Stimulated activated CD4-positive, alpha-beta T cell treated with anti-CD3 and anti-CD28 coated beads, Interleukin-1b, Interleukin-23, amount 100 ng/mL, for 24 hours (primary cell): Measurements from ENCODE around the gene CD300LD.
"Not testable (repeated sequence)": the region's sequence is repeated elsewhere in the genome, so short reads cannot be mapped to it uniquely, and the experiment has no call there.

Source experiments
- DNase-seq, 4 experiments: peaks; one replicate each; pipeline ENCODE4 v3.0.0-alpha.2; 2020; ENCODE audit warnings: low read depth in 4 of 4, low spot score in 1 of 4

The CD300LD gene

DNA sequence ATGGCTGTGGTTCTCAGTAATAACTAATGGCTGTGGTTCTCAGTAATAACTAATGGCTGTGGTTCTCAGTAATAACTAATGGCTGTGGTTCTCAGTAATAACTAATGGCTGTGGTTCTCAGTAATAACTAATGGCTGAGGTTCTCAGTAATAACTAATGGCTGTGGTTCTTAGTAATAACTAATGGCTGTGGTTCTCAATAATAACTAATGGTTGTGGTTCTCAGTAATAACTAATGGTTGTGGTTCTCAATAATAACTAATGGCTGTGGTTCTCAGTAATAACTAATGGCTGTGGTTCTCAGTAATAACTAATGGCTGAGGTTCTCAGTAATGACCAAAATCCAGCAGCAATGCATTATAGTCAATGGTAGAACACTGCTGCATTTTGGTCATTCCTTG, 18.4 kb downstream of the CD300LD start:
- not testable (repeated sequence) for DNase-seq

DNA sequence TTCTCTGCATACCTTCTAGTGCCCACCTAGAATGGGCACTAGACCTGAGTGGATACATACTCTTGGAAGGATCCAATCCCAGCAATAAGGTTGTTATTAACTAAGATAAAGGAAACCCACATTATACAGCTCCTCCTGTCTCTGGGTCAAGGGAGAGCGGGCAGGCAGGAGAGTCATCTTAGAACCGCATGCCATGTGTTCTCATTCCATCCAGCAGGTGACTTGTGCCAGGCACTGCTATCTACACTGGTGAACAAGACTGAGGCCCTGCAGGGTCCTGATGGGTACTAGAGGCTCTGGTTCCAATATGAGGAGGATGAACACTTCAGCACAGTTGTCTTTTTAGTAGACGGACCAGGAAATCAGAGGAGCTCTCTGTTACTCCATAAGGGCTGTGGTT, 18.9 kb downstream of the CD300LD start:
- no peak for DNase-seq

DNA sequence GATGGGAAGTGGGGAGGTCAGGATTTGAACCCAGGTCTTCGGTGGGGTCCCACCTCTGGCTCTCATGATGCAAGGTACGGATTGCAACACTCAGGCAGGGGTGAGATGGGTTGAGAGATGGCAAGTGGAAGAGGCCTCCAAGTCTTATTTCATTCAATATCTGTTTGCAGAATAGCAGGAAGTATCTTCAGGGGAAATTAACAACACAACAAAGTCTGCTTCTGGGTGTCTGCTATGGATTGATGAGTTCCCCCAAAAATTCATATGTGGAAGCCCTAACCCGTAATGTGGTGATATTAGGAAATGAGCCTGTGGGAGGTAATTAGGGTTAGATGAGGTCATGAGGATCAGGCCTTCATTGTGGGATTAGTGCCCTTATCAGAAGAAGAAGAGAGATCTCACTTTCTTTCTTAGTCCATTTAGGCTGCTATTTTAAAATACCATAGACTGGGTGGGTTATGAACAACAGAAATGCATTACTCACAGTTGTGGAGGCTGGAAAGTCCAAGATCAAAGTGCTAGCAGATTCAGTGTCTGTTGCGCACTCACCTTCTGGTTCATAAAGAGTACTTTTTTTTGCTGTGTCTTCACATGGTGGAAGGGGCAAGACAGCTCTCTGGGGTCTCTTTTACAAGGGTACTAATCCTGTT, 20.3 kb downstream of the CD300LD start:
- DNase-seq, result no peak

DNA sequence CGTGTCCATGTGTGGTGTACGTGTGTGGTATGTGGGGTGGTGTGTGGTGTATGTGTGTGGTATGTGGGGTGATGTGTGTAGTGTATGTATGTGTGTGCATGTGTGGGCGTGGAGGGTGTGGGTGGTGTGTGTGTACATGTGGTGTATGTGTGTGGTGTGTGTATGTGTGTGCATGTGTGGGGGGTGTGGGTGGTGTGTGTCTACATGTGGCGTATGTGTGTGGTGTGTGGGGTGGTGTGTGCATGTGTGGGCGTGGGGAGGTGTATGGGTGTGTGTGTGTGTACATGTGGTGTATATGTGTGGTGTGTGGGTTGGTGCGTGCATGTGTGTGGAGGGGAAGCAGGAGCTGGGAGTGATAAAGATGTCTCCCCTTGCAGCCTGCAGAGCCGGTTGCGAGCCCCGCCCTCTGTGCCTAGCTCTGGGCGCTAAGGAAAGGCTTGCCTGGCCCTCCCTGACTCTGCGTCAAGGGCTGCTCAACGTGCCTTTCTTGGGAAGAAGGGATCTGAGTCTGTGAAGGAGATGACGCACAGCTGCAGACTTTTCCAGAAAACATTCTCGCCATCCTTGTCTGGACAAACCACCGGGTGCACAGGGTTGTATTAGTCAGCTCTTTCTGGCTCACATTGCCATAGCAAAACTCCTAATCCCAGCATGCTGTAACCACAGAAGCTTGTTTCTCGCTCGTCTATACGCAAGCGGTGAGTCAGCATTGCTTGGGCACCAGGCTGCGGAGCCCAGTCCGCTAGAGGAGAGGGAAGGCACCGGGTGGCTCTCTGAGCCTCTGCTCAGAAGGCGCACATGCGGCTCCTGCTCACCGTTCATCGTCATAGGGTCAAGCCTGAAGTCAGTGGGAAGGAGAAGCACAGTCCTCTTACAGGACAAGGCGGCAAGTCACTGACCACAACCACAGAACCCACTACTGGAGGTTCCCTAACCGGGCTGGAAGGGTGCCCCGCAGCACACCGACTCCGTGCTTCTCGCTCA, 22.8 kb downstream of the CD300LD start:
- peak in 1 of 4 experiments; percentile 13 for DNase-seq

DNA sequence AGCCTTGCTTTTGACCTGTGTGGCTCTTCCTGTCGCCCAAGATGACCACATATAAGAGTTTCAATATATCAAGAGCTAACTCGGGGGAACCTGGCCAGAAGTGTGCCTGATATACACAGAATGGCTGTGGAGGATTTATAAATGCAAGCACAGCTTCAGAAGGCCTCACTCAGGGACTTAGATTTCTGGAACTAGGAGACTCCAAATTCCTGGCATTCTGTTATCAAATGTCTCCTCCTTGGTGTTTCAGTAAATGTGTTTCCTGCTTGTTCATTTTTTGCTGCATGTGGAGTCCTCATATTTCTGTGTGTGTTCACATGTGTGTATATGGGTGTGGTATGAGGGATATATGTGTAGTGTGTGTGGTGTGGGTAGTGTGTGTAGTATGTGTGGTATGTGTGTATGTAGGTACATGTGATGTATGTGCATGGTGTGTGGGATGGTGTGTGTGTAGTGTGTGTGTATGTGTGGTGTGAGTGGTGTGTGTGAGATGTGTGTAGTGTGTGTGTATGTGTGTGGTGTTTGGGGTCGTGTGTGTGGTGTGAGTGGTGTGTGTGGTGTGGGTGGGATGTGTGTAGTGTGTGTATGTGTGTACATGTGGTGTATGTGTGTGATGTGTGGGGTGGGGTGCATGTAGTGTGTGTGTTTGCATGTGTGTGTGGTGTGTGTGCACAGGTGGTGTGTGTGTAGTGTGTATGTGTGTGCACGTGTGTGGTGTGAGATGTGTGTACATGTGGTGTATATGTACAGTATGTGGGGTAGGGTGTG, 23.8 kb downstream of the CD300LD start:
- no peak for DNase-seq

DNA sequence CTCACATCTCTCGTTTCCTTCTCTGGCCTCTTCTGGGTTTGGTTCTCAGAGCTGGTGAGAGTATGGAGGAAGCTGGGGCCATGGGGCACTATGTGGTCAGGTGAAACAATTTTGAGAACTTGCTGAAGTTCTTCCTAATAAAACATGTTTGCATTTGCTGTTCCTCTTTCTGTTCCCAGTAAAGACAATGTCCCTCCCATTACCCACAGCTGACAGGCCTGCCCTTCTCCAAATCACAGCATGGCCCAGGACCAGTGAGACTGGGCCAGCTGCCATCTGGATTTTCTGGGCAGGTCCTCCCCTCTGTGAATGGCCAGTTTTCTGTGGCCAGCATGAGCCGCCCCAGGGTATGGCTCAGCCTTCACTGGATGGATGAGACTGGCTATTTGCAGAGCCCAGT, 24.7 kb downstream of the CD300LD start, which contains the start of gene CD300H:
Gene CD300H (minus strand): TSS at position 113 of the 400 bp plus-strand sequence.
- DNase-seq, result no peak

DNA sequence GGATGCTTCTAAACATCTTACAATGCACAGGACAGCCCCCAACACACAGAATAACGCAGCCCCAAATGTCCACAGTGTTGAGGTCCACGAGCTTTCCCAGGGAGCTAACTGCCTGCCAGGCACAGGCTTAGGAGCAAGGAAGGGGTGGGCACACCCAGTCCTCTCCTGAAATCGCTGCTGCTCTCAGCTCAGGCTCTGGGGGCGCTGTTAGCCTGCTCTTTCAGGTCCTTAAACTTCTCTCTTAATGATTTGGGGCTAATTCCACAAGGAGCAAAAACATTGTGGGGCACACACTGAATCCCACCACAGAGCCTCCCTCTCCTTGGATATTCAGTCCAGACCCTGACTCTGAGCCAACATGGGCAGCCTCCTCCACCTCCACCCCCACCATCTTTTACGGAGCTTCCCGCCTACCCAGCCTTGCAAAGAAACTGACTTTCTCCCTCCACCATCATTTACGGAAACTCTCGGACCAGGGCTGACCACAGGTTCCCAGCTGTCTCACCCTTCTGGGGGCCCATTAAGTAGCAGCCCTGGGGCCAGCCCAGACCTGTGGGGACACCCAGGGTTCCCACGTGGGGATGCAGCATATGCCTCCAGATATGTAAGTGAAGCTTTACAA, 25.8 kb downstream of the CD300LD start:
- DNase-seq, result peak in 1 of 4 experiments; percentile 25

DNA sequence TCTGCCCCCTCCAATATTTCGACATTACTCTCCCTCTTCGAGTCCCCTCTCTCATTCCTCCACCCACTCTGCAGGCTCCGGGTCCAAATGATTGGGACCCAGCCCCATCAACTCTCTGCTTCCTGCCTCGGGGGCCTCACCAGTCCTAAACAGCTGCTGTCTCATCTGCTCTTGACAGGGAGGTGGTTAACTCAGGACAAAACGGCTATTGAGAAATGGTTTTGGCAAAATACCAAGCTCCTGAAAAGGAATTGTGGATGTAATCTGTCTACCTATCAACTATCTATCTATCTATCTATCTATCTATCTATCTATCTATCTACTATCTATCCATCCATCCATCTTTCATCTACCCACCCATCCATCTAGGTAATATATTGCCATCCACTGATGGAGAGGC, 27.0 kb downstream of the CD300LD start:
- no peak for DNase-seq

DNA sequence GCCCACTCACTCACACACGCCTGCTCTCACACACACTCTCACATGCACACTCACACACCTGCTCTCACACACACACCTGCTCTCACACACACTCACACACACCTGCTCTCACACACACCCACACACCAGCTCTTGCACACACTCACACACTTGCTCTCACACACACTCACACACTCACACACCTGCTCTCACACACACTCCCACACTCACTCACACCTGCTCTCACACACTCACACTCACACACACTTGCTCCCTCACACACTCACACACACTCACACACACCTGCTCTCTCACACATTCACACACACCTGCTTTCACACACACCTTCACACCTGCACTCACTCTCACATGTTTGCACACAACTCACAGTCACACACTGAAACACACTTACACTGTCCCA, 28.7 kb downstream of the CD300LD start:
- DNase-seq, result no peak

DNA sequence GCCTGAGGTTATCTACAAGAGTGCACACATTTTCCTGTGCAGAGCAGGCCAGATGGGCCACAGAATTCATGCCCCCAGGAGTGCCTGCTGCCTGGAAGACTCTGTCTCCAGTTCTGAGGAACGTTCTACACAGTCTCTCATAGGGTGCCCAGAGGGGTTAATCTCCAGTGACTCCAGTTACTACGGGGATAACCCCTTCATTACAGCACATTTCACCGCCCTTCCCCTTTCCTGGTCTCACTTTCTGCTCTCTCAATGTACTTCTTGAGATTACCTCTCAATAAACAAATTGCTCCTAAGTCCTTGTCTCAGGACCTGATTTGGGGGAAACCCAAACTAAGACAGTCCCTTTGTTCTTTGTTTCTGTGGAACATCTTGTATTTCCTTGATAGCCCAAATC, 30.5 kb downstream of the CD300LD start:
- DNase-seq, result no peak

DNA sequence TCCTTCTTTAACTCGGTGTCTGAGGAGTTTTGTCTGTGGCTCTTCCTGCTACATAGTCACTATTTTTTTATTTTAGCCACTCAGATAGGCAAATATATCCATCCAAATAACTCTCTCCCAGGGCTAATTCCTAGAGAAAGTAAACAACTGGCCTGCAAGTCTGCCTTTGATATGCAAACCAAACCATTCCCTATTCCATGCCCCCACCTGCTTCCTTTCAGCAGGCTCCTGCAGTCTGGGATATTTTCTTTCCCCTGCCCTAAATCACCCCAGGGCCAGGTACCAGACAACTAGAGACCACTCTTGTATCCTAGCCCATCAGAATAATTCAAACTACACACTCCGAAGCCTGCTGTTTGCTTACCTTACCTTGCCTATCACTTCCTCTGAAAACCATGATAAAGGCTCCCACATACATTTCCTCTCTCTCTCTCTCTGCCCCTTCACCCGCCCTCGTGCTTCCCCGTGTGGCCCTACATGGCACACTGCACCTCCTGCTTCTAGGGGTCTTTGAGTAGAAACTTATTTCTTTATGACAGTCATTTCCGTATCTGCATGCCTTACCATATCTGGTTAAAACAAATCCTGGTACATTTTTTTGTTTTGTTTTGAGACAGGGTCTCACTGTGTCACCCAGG, 33.1 kb downstream of the CD300LD start:
- DNase-seq, result no peak

DNA sequence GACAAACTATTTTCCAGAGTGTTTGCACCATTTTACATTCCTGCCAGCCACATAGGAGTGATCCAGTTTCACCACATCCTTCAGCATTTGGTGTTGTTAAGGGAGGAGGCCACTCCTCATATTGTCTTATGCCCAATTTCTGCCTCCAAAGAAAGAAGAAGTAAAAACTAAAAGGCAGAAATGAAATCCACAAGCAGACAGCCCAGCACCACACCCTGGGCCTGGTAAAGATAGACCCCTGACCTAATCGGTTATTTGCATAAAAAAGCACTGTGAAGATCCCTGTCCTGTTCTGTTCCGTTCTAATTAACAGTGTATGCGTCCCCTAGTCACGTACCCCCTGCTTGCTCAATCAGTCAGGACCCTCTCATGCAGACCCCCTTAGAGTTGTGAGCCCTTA, 33.7 kb downstream of the CD300LD start:
- not testable (repeated sequence) for DNase-seq

DNA sequence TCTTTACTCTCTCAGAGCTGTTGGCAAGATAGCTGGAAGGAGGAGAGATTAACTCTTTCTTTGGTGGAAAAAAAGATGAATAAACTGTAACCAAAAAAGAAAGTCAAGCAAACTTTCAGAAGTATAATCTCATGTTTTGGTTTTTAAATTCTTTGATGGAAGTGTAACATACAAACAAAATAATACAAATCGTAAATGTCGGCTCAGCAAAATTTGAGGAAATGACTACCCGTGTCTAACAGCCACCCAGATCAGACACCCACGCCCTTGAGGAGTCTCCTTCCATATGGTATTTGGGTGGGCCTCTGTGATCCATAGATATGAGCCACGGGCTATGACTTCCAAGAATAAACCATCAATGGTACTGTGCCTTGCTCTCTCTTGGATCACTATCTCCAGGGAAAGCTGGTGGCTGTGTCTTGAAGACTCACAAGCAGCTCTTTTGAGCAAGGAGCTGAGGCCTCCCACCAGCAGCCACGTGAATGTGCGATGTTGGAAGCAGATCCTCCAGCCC, 36.6 kb downstream of the CD300LD start:
- no peak for DNase-seq

DNA sequence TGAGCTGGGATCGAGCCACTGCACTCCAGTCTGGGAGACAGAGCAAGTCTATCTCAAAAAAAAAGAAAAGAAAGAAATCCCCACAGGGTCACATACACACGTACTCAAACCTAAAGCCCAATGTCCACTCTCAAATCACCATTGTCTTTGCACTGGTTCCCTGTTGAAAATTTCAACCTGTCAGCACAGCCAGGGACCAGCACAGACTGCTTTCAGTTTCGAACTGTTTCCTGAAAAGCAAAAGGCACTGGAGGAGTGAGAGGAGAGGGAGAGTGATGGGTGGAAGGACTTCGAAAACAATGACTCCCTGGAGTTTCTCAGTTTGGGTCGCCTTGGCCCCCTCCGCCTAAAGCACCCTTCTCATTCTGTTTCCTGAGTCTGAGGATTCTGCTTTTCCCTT, 37.2 kb downstream of the CD300LD start:
- DNase-seq, result no peak

DNA sequence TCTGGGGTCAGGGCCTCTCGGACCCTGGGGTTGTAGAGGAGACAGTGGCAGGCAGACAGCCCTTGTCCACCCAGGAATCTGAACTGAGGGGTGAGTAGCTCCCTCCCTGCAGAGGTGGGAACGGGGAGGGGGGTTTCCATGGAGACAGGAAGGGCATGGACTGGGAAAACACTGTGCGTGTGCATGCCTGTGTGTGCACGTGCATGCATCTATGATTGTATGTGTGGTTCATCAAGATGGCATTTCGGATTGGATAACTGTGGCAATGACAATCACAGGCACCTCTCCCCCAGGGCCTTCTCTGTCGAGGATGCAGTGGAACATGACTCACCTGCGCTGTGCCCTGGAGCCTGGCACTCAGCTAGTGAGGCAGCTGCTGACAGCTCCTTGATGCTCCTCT, 40.0 kb downstream of the CD300LD start:
- DNase-seq, result no peak

DNA sequence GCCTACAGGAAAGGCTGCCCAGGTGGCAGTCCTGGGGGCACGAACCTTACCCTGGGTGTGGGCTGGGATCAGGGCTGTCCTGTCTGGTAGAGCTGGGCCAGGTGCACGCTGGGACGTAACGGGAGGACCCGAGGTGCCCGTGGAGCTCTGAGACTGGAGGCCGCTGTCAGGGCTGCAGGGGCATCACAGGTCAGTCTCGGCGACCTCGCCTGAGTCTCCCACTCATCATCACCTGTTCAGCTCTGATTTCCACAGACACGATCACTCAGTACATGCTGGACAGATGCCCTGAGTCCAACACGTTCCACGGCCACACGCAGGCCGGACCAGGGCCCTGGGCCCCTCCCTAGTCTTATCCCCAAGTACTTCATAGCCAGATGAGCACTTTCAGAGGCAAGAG, 41.5 kb downstream of the CD300LD start:
- no peak for DNase-seq

DNA sequence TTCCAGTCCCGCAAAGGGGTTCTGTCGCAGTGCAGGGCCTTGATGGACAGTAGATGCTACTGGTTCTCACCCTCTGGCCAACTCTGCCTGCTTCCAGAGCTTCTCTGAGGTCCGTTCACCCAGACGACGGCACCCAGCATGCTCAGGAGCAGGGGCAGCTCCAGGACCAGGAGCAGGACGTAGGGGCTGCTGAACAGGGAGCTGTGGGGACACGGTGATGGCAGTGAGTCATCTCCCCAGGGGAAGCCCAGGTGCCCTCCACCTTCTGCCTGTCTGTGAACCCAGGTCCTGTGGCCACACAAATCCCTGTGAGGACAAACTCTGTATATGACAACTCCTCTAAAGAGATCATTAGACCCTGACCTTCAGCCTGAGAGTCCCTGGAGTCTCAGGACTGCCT, 42.7 kb downstream of the CD300LD start:
- DNase-seq, result no peak

DNA sequence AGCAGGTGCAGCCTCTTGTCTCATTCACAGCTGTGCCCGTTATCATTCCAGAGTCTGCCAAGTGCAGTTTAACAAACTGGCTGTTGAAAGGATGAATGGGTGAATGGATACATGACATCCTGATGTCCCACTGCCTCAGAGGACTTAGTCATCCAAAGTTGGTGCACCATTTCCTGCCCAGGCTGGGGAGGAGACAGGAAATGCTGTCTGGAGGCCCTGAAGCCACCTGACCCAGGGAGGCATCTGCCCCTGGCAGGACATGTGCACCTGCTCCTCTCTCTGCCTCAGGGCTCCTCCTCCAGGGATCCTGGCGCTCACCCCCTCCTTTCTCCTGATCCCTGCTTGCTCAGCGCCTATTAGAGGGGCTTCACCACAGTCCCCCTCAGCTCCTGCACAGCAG, 44.3 kb downstream of the CD300LD start:
- no peak for DNase-seq

DNA sequence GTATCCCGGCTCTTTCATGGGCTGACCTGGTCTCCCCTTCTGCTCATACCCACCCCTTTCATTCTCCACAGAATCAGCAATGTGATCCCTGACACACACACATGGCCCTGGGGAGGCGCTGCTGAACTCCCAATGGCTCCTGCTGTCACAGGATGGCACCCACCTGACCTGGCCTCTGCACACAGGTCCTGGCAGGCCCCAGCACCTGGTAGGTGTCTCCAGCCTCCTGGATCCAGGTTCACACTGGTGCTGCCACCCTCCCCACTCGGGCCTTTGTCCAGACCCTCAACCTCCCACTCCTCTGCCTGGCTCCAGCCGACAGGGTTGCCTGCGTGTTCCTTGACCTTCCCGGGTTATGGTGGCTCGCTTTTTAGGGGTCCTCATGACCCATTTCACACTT, 44.8 kb downstream of the CD300LD start:
- no peak for DNase-seq

DNA sequence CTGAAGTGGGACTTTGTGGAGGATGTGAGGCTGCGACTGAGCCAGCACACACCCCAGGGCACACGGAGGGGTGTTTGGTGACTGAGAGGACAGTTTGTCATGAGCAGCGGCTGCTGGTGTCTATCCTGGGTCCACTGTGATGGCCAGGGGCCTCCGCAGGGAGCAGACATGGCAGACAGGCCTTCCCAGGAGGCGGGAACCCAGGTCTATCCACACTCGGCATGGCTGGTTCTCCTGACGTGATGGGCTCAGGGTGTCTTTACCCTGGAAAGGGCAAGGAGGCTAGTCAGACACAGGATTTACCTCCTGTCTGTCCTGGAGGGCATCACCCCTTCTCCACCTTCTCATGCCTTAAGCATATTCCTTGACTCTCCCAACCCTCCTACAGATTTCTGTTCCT, 45.5 kb downstream of the CD300LD start:
- DNase-seq, result no peak
